Large intestine (tissue), 3 donors: ENCODE measurements around the gene ELF3. TPM values are rescaled to one million over a fixed set of nuclear protein-coding genes. Genes with fewer than 3 reads are reported as not detected.
A peak's percentile ranks its signal among the peaks of the same experiment; 100 is the strongest.
"Not testable (repeated sequence)": the region's sequence is repeated elsewhere in the genome, so short reads cannot be mapped to it uniquely, and the experiment has no call there.

Source experiments
- DNase-seq, 2 donors: peaks; one replicate each; pipeline versions ENCODE4 v3.0.0 to v3.0.0-alpha.2; 2013
- H3K27ac ChIP-seq: one replicate; pipeline ENCODE4 v1.5.1; 2013; ENCODE audit warnings: low read length
- H3K27me3 ChIP-seq: 2 replicates; pipeline ENCODE4 v1.6.1; 2013; ENCODE audit warnings: low read length; ENCODE audit not compliant: control insufficient read depth, insufficient read depth
- H3K36me3 ChIP-seq: 2 replicates; pipeline ENCODE4 v1.6.1; 2013; ENCODE audit warnings: low read length; ENCODE audit not compliant: control insufficient read depth, insufficient read depth
- H3K4me1 ChIP-seq: one replicate; pipeline ENCODE4 v1.6.1; 2013; ENCODE audit warnings: low read length; ENCODE audit not compliant: control insufficient read depth, insufficient read depth
- H3K4me3 ChIP-seq: one replicate; pipeline ENCODE4 v1.5.1; 2013; ENCODE audit warnings: low read length
- H3K9me3 ChIP-seq: one replicate; pipeline ENCODE4 v1.6.1; 2013; ENCODE audit warnings: mild to moderate bottlenecking, low read depth, low read length, moderate library complexity; ENCODE audit not compliant: control insufficient read depth
- WGBS: methylation state at CpG from one replicate; pipeline ENCODE4 v1.1.5; 2013; ENCODE audit warnings: low lambda C conversion rate; ENCODE audit not compliant: insufficient coverage; 5-methylcytosine and 5-hydroxymethylcytosine counted together
- polyA plus RNA-seq: library from polyadenylated mRNA; unstranded; fragments of 120-200 nt; gene quantifications from one replicate; pipeline ENCODE4 v1.2.1, GENCODE V29; 2013

Gene ELF3
- polyA plus RNA-seq, 1 donor: 594 TPM

- Histone ChIP-seq H3K9me3 (no peaks in the 10 kb centered on the region), H3K27ac (peak overlapping the region; percentile 81), H3K27me3 (no peaks in the 10 kb centered on the region), H3K36me3 (no peaks in the 10 kb centered on the region), H3K4me1 (peaks cover 53% of the 10 kb centered on the region), H3K4me3 (no peak overlapping the region)
- peak in 1 of 2 donors; percentile 84 for DNase-seq
- WGBS: no CpG with 5 or more reads among the region's 4 CpGs
Measured at GRCh38 chr1:202047977-202048376, 37.6 kb downstream of the ELF3 start.

- Histone ChIP-seq H3K27me3 (no peaks in the 10 kb centered on the region), H3K4me1 (peaks cover 48% of the 10 kb centered on the region), H3K4me3 (no peak overlapping the region), H3K27ac (peak overlapping the region; percentile 81), H3K36me3 (no peaks in the 10 kb centered on the region), H3K9me3 (no peaks in the 10 kb centered on the region)
- WGBS: no CpG with 5 or more reads among the region's 5 CpGs
- peak in 1 of 2 donors; percentile 34 for DNase-seq
Measured at GRCh38 chr1:202049129-202049528, 38.7 kb downstream of the ELF3 start.

GRCh38 chr1:202054094-202054493 lies 43.7 kb downstream of the ELF3 start:
- no peaks in the 10 kb centered on the region for H3K27me3 ChIP-seq
- WGBS: 100% methylated on average over 3 of the region's 7 CpGs
- H3K4me1 ChIP-seq: peaks cover 19% of the 10 kb centered on the region
- no peak overlapping the region for H3K27ac ChIP-seq
- H3K9me3 ChIP-seq: no peaks in the 10 kb centered on the region
- no peaks in the 10 kb centered on the region for H3K36me3 ChIP-seq
- H3K4me3 ChIP-seq: no peak overlapping the region
- no peak for DNase-seq

- WGBS: no CpG with 5 or more reads among the region's 4 CpGs
- not testable (repeated sequence) for H3K9me3 ChIP-seq, H3K27me3 ChIP-seq, DNase-seq, H3K36me3 ChIP-seq, H3K4me3 ChIP-seq, H3K27ac ChIP-seq
- H3K4me1 ChIP-seq: peaks cover 19% of the 10 kb centered on the region
Measured at GRCh38 chr1:202054673-202055072, 44.3 kb downstream of the ELF3 start.

GRCh38 chr1:202056644-202057334 lies 46.4 kb downstream of the ELF3 start:
- WGBS: no CpG with 5 or more reads among the region's 17 CpGs
- DNase-seq: peak; percentile 79 to 89
- no peaks in the 10 kb centered on the region for H3K9me3 ChIP-seq
- peak overlapping the region; percentile 69 for H3K27ac ChIP-seq
- H3K4me1 ChIP-seq: peaks cover 19% of the 10 kb centered on the region
- no peaks in the 10 kb centered on the region for H3K27me3 ChIP-seq
- no peaks in the 10 kb centered on the region for H3K36me3 ChIP-seq
- no peak overlapping the region for H3K4me3 ChIP-seq

GRCh38 chr1:202057335-202057704 lies 46.9 kb downstream of the ELF3 start:
- not testable (repeated sequence) for H3K36me3 ChIP-seq, H3K27me3 ChIP-seq, H3K9me3 ChIP-seq, DNase-seq, H3K4me3 ChIP-seq
- H3K27ac ChIP-seq: peak overlapping the region; percentile 69
- no CpG with 5 or more reads among the region's 6 CpGs for WGBS
- H3K4me1 ChIP-seq: peaks cover 19% of the 10 kb centered on the region

GRCh38 chr1:202058001-202058908 lies 47.9 kb downstream of the ELF3 start:
- WGBS: no CpG with 5 or more reads among the region's 3 CpGs
- no peaks in the 10 kb centered on the region for H3K36me3 ChIP-seq
- peak in 1 of 2 donors; percentile 50 for DNase-seq
- H3K27ac ChIP-seq: no peak overlapping the region
- peaks cover 19% of the 10 kb centered on the region for H3K4me1 ChIP-seq
- no peak overlapping the region for H3K4me3 ChIP-seq
- H3K9me3 ChIP-seq: no peaks in the 10 kb centered on the region
- H3K27me3 ChIP-seq: no peaks in the 10 kb centered on the region

- WGBS: no CpG with 5 or more reads among the region's 4 CpGs
- Histone ChIP-seq H3K36me3 (no peaks in the 10 kb centered on the region), H3K9me3 (no peaks in the 10 kb centered on the region), H3K27ac (no peak overlapping the region), H3K4me3 (no peak overlapping the region), H3K27me3 (no peaks in the 10 kb centered on the region), H3K4me1 (peaks cover 19% of the 10 kb centered on the region)
- DNase-seq: no peak
Measured at GRCh38 chr1:202061055-202061454, 50.7 kb downstream of the ELF3 start.

GRCh38 chr1:202061787-202062186 lies 51.4 kb downstream of the ELF3 start:
- not testable (repeated sequence) for H3K4me3 ChIP-seq, H3K36me3 ChIP-seq, H3K27ac ChIP-seq, H3K9me3 ChIP-seq, H3K27me3 ChIP-seq, DNase-seq
- WGBS: 80% methylated on average over 2 of the region's 6 CpGs
- H3K4me1 ChIP-seq: peaks cover 15% of the 10 kb centered on the region

GRCh38 chr1:202062636-202063035 lies 52.2 kb downstream of the ELF3 start:
- not testable (repeated sequence) for H3K27ac ChIP-seq, H3K36me3 ChIP-seq, H3K27me3 ChIP-seq, H3K4me1 ChIP-seq, DNase-seq, H3K9me3 ChIP-seq, H3K4me3 ChIP-seq
- no CpG with 5 or more reads among the region's 7 CpGs for WGBS
